Hematopoietic multipotent progenitor cell treated with erythropoietin and hydrocortisone succinate and interleukin-3 and kit ligand, for 4 days (in vitro differentiated cells): Measurements from ENCODE around the gene ZBTB21.

Experiments used
- DNase-seq: peaks from one replicate; pipeline ENCODE4 v3.0.0-alpha.2; 2015

ZBTB21 gene

DNA sequence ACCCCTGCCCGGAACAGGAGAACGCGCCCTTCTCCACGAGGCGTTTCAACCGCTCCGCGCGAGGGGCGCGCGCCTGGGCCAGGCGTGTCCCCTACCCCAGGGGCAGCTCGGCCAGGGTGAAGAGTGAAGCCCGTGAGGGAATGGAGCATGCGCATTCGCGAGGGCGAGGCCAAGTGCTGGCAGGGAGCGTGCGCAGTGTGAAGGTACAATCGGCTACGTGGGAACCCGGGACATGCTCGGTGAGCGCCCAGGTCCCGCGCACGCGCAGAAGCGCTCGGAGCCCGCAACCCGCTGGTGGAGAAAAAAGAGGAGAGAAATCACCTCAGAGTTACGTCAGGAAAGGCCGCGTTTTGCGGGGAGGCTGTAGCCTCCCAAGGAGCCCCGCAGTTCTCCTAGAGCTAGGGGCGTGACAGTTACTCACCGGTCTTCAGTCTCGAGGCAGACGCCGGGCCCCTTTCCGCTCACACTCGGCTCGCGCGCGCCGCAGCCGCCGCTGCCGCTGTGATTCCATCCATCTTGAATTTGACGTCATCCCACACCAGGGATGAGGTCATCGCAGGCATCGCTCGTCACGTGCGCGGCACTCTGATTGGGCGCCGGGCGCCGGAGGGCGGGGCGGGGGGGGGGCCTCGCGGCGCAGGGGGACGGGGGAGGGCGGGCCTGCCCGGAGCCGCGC, at the start of gene ZBTB21:
ZBTB21 (minus strand) TSS at position 530 of the 676 bp plus-strand sequence. CDS start 16,265 bp downstream, outside the sequence.
- peak; percentile 99 for DNase-seq

- DNase-seq: no peak
Observed at GRCh38 chr21:42059721-42060120, 49.6 kb upstream of the ZBTB21 start.

DNA sequence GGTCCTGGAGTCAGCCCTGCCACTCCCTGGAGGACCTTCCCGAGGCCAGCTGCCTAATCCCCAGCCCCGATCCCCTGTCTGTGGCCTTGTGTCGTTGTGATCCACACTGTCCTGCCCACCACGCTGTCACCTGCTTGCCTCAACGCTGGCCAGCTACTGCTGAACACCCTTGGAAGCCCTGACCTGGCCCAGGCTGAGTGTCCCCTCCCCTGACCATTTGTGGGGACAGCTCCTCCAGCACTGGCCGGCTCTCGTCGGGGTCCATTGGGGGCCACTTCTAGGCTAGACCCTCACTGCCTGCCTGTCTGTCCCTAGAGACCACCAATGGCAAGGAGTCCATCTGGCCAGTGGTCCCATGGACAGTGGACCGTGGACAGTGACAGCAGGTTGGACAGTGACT, 49.0 kb upstream of the ZBTB21 start:
- DNase-seq: no peak

DNA sequence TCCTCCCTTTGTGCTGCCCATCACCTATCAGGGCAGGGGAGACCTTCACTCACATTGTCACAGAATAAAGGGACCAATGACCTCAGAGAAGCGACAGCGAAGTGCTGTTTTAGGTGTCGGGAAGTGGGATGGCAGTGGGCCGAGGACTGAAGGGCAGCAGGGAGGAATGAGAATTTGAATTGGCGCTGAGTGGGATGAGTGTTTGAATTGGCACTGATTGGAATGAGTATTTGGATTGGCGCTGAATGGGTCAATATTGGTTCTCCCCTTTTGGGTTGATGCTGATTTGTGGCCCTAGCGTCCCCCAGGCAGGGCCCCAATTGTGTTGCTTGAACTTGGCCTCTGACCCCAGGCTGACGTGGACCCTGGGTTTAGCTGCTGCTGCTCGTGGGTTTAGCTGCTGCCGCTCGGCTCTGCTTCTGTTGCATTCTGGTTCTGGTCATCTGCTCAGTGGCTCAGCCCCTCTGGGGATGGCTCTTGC, 48.5 kb upstream of the ZBTB21 start:
- no peak for DNase-seq

GRCh38 chr21:42057851-42058437, 47.8 kb upstream of the ZBTB21 start:
- DNase-seq: no peak

- DNase-seq: no peak
Observed at GRCh38 chr21:42056996-42057689, 47.0 kb upstream of the ZBTB21 start.

DNA sequence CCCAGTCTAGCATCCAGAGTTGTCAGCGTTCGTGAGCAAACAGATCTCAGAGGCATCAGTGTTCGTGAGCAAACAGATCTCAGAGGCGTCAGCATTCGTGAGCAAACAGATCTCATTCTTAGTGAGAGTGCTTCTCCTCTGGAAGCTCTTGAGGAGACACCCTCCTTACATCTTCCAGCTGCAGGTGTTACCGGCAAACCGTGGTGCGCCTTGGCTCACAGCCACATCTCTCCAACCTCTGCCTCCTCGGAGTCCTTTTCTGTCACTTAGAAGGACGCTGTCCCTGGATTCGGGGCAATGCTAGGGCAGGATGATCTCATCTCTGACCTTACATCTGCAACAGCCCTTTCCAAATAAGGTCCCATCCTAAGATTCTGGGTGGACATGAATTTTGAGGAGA, 46.3 kb upstream of the ZBTB21 start:
- no peak for DNase-seq

- DNase-seq: no peak
Observed at GRCh38 chr21:42055425-42055824, 45.3 kb upstream of the ZBTB21 start.

- DNase-seq: peak; percentile 96
Observed at GRCh38 chr21:42051788-42052187, 41.6 kb upstream of the ZBTB21 start.

- DNase-seq: no peak
Observed at GRCh38 chr21:42049578-42050430, 39.6 kb upstream of the ZBTB21 start.

DNA sequence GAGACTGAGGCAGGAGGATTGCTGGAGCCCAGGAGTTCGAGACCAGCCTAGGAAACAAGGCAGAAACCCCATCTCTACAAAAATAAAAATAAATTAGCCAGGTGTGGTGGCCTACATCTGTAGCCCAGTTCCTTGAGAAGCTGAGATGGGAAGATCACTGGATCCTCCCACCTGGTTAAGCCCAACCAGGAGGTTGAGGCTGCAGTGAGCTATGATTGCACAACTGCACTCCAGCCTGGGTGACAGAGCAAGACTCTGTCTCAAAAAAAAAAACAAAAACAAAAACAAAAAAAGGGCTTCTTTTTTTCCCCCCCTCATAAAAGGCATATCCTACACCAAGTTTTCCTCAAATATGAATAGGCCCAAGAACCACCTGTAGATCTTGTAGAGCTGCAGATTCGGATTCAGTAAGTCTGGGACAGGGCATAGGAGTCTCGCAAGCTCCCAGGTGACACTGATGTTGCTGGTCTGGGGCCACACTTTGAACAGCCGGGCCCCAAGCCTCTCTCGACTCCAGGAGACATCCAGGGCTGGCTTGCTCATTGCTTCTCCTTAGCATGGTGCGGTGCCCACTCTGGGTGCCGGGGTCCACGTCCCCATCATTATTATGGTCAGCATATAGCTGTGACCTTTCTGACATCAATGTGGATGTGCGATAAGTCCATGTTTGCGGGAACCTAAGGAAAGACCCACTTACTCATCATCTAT, 38.9 kb upstream of the ZBTB21 start:
- DNase-seq: no peak

DNA sequence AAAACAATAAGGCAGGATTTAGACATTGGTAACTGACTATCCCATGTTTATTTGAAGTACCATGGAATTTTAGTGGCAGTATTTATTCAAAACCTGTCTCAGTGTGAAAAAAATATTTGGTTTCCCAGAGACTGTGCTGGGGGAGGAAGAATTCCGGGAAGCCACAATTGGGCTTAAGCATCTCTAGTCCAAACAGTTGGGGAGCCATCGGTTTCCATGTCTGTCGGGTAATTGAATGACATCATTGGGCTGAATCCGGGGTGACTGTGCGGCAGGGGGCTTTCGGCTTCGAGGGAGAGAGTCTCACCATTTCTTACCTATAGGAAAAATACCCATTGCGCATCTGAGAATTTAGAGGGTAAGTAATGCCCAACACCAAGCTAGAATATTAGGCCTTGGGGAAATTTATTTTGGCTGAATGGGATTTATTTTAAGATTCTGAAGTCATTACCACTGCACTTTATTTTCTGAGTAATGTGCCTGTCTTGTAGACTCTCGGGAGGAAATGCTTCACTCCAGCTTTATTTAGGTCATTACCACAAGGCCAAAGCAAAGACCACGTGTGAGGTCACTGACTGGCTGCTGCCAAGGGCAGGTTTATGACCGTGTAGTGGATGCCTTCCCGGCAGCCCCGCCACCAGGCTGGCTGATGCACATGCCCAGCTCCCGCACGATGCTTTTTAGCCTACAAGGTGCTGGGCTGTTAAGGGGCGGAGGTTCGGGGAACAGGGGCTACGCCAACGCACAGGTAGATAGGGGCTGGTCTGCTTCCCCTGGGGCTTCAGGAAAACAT, 37.9 kb upstream of the ZBTB21 start:
- no peak for DNase-seq

DNA sequence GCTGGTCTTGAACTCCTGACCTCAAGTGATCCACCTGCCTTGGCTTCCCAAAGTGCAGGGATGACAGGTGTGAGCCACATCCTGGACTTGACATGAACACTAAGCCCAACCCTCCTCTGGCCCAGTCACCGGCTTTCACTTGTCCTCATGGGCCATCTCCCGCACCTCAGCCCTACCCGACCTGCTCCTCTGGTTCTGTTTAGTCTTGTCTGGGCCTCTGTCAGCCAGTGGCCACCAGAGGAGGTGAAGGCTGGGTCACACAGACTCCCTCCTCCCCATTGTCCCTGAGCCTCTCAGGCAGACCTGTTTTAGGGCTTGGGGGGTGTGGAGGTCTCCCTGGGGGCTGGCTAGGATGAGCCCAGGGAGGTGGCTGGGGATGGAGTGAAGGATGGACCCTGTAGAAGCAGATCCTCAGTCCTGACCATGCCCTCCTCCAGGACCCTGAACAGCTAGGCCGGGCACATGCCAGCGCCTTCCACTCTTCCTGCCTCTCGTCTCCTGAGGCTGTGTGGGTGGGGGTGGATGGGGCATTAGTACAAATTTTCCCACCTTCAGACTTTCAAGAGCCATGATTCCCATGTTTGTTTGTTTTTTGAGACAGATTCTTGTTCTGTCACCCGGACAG, 34.8 kb upstream of the ZBTB21 start:
- no peak for DNase-seq

DNA sequence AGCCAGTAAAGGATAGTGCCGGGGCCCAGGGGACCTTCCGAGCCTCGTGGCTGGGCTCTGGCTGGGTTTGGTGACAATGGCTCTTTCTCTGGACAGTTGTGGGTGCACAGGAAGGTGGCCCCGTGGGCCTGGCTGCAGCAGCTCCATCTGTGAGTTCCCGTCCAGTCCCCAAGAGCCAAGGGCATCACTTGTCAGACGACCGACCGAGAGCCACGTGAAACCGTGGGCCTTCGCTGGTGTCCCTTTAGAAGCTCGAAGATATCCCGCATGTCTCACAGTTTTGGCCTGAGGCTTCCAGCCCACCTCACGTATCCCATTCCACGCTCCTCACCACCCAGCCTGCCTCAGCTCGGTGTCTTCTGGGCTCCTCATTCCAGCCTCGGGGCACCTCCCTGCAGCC, 33.8 kb upstream of the ZBTB21 start:
- no peak for DNase-seq

- no peak for DNase-seq
Observed at GRCh38 chr21:42043201-42043895, 33.2 kb upstream of the ZBTB21 start.

DNA sequence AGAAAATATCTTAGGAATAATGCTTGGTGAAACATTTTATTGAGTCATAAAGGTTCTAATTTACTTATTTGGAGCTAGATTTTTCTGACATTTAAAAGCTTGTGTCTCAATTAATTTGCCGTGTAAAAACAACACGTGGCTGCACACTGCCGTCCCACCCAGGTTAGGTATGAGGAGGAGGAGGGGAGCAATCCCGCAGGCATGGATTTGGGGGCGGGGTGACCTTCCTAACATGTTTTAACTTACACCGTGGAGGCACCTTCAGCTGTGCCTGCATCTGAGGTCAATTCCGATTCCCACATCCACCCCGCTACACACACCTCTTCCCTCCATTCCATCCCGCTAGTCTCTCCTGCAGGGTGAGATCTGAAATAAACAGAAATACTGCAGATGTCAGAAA, 32.5 kb upstream of the ZBTB21 start:
- DNase-seq: no peak

- no peak for DNase-seq
Observed at GRCh38 chr21:42041711-42042110, 31.6 kb upstream of the ZBTB21 start.

- DNase-seq: no peak
Observed at GRCh38 chr21:42041246-42041645, 31.1 kb upstream of the ZBTB21 start.

GRCh38 chr21:42040411-42041180, 30.4 kb upstream of the ZBTB21 start:
- DNase-seq: no peak

GRCh38 chr21:42039911-42040351, 29.8 kb upstream of the ZBTB21 start:
- no peak for DNase-seq
